Cardiac fibroblast (primary cell): ENCODE measurements around the gene SHTN1.

Experiments
- DNase-seq, 2 donors: peaks; one replicate each; pipeline versions ENCODE4 v3.0.0 to v3.0.0-alpha.2; 2010; ENCODE audit warnings: low read depth in 2 of 2
- H3K4me3 ChIP-seq, 2 donors: replicated peaks in 1 of 2; 1 replicate in 1 of 2; 2 replicates in 1 of 2; pipeline ENCODE4 v1.5.1; 2011; ENCODE audit warnings: low read depth in 2 of 2, low read length in 2 of 2, mild to moderate bottlenecking in 2 of 2, moderate library complexity in 1 of 2
- CTCF ChIP-seq: IDR thresholded peaks from one replicate; pipeline ENCODE4 v1.5.1; 2011; ENCODE audit warnings: low read depth, mild to moderate bottlenecking, low read length, inconsistent platforms

The SHTN1 gene

GRCh38 chr10:117004227-117005025, 561 bp downstream of the SHTN1 start:
- DNase-seq: peak; percentile 23 to 33
- peak overlapping the region; percentile 75 to 87 for H3K4me3 ChIP-seq
- TF ChIP-seq CTCF: no peak

GRCh38 chr10:117003336-117003735, 1.7 kb downstream of the SHTN1 start:
- TF ChIP-seq CTCF: no peak
- no peak overlapping the region for H3K4me3 ChIP-seq
- no peak for DNase-seq

GRCh38 chr10:117002206-117002605, 2.8 kb downstream of the SHTN1 start:
- TF ChIP-seq CTCF: no peak
- H3K4me3 ChIP-seq: no peak overlapping the region
- no peak for DNase-seq

GRCh38 chr10:117001144-117001543, 3.8 kb downstream of the SHTN1 start:
- no peak for DNase-seq
- TF ChIP-seq CTCF: no peak
- no peak overlapping the region for H3K4me3 ChIP-seq

GRCh38 chr10:117000580-117000979, 4.4 kb downstream of the SHTN1 start:
- no peak for DNase-seq
- no peak for TF ChIP-seq CTCF
- H3K4me3 ChIP-seq: no peak overlapping the region

GRCh38 chr10:116998172-116998571, 6.8 kb downstream of the SHTN1 start:
- no peak for TF ChIP-seq CTCF
- DNase-seq: no peak
- no peak overlapping the region for H3K4me3 ChIP-seq

GRCh38 chr10:116997015-116997414, 8.0 kb downstream of the SHTN1 start:
- no peak overlapping the region for H3K4me3 ChIP-seq
- TF ChIP-seq CTCF: no peak
- DNase-seq: no peak
